ENCODE results near the gene LOXL1.

Gene LOXL1

DNA sequence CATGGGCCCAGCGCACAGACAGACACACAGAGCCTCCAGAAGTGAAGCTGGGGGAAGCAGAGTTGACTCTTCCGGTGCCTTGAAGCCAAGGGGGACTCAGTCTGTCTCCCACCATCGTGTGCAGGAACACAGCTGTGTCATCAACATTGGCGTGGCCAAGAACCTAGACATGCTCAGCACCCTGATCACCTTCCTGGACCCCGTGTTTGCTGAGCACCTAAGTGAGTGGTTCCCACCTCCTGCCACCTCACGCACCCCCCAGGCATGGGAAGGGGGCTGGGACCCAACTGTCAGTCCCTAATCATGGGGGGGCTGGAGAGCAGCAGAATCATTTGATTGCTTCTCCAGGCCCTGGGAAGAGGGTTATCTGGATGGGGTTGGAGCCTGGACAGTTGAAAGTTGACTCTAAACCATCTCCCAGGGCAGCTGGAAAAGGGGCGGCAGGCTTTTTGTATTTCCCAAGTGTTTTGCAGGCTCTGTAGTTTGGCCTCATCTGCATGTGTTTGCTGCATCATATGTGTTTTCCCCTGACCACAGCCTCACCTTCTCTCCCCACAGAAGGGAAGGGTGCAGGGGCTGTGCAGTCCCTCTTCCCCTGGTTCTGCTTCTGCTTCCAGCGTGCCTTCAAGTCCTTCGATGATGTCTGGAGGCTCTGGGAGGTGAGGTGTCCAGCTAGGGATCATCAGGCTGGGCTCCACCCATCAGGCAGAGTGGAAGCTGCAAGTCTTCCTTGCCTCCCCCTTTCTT, 40.1 kb upstream of the LOXL1 start:
- no peak for TF ChIP-seq CTCF (IDR thresholded peaks at IDR 0.05; ENCODE audit: low read depth, low read length, missing control alignments)
- no peak for DNase-seq (ENCODE audit: low read depth)
- H3K4me3 ChIP-seq (ENCODE audit: low read depth, low read length) = no peak overlapping the region
- in situ Hi-C loops (cut with HindIII; ENCODE audit: low sequenced_read_pairs) = no loop called here

DNA sequence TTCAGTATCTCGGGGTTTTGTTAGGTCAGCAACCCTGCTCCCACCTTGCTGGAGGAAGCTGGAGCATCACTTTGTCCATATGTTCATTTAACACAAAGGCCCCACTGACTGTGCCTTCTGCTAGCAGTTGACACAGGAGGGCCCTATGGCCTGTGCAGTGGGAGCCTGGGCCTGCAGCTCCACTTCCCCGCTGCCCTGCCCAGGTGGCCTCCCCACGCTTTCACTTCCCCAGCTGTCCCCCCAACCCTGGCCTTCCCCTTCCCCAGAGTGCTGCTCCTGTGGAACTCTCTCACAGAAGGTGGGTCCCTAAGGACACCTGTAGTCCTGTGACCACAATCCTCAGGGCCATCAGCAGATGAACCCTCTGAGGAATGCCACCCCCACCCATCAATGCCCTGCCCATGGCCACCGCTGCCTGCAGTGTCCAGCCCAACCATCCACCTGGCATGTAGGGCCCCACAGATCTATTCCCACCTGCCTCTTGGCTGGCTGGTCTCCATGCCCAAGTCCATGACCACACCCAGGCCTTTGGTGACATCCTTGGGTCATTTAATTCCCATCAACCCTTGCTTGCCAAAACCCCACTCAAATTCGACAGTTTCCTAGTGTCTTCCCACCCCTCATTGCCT, 39.4 kb upstream of the LOXL1 start:
- TF ChIP-seq CTCF (IDR thresholded peaks at IDR 0.05; ENCODE audit: low read depth, low read length, missing control alignments) = no peak
- in situ Hi-C loops (cut with HindIII; ENCODE audit: low sequenced_read_pairs) = no loop called here
- H3K4me3 ChIP-seq (ENCODE audit: low read depth, low read length) = no peak overlapping the region
- DNase-seq (ENCODE audit: low read depth) = no peak

- TF ChIP-seq CTCF (IDR thresholded peaks at IDR 0.05; ENCODE audit: low read depth, low read length, missing control alignments) = no peak
- H3K4me3 ChIP-seq (ENCODE audit: low read depth, low read length) = no peak overlapping the region
- in situ Hi-C loops (cut with HindIII; ENCODE audit: low sequenced_read_pairs) = no loop called here
- no peak for DNase-seq (ENCODE audit: low read depth)
Measured at GRCh38 chr15:73887481-73887880, 38.8 kb upstream of the LOXL1 start.

- no peak for TF ChIP-seq CTCF (IDR thresholded peaks at IDR 0.05; ENCODE audit: low read depth, low read length, missing control alignments)
- DNase-seq (ENCODE audit: low read depth) = no peak
- no peak overlapping the region for H3K4me3 ChIP-seq (ENCODE audit: low read depth, low read length)
- in situ Hi-C loops (cut with HindIII; ENCODE audit: low sequenced_read_pairs) = no loop called here
Measured at GRCh38 chr15:73888224-73889041, 37.8 kb upstream of the LOXL1 start.

DNA sequence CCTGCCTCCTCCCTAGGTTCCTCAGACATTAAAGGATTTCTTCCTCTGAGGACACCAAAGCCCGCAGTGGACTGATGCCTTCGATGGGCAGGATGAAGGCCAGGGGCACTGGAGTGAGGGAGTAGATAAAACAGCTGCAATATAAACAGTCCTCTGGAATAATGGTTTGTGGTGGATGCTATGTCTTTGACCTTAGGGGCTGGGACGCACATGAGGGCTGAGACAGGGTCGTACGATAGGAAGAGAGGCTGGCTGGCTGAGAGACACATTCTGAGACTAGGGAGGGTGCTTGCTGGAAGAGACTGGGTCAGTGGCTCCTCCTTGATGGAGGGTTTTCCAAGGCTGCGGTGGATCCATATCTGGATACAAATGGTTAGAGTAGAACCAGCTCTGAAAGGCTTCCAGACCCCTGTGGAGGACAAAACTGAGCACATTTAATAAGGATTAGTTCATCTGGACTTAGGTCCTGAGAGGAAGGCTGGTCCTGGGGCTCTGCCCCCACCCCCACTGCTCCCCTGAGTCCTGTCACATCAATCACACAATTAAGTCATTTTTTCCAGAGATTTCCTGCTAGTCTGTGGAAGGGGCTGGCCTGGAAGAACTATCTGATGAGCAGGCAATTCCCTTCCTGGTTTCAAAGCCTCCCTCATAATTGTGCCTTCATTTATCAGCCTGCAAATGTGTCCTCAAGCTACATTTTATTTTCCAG, 37.1 kb upstream of the LOXL1 start:
- no peak for TF ChIP-seq CTCF (IDR thresholded peaks at IDR 0.05; ENCODE audit: low read depth, low read length, missing control alignments)
- DNase-seq (ENCODE audit: low read depth) = no peak
- in situ Hi-C loops (cut with HindIII; ENCODE audit: low sequenced_read_pairs) = no loop called here
- no peak overlapping the region for H3K4me3 ChIP-seq (ENCODE audit: low read depth, low read length)

- H3K4me3 ChIP-seq (ENCODE audit: low read depth, low read length) = no peak overlapping the region
- in situ Hi-C loops (cut with HindIII; ENCODE audit: low sequenced_read_pairs) = no loop called here
- TF ChIP-seq CTCF (IDR thresholded peaks at IDR 0.05; ENCODE audit: low read depth, low read length, missing control alignments) = no peak
- DNase-seq (ENCODE audit: low read depth) = no peak
Measured at GRCh38 chr15:73889762-73890124, 36.5 kb upstream of the LOXL1 start.
